ENCODE results near the gene RTN4R. TPM values are rescaled to one million over a fixed set of nuclear protein-coding genes. Genes with fewer than 3 reads are reported as not detected.
A peak's percentile ranks its signal among the peaks of the same experiment; 100 is the strongest.

Gene RTN4R
- total and polyA plus RNA-seq, 9 of the 15 experiments (the other 6 are each of a cell fraction or from before 2014, with no cell fraction given) = 0.04 to 2.8 (median 1.4) TPM; not detected in 3

DNA sequence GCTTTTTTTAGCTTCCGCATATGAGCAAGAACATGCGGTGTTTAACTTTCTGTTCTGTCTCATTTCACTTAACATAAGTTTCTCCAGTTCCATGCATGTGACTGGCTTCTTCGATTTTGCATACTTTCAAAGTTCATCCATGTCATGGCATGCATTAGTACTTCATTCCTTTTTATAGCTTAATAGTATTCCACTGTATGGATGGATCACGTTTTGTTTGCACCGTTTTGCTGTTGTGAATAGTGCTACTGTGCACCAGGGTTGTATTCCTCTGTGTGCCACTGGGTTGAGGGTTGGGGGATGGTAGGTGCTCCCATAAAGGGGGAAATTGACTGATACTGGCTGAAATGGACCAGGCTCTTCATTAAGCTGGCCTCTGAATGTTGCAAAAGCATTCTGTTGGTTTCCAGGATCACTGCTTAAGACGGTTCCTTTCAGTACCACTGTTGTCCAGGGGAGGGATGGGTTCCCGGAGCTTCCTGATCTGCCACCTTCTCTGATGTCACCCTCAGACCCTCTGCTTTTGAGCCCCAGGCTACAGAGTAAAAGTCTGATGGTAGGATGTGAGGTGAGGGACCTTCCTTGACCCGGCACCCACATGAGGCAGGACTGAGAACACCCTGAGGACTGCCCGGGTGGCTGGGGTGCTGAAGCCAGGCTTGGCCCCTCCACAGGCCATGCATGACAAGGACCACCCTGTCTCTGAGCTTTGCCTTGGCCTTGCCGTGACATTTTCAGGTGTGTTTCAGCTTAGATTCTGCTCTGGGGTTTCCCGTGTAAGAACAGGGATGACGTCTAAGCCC is 27.3 kb upstream of the RTN4R start:
- no peak for ATAC-seq
- Histone ChIP-seq H3K4me2 (ENCODE audit: insufficient read depth, low read length) (no peak overlapping the region), H3K9ac (ENCODE audit: insufficient read depth in 1 of 2, low read depth in 2 of 2, low read length in 2 of 2) (no peak overlapping the region), H3K27ac (ENCODE audit: extremely low read depth, low read depth, low read length) (no peak overlapping the region), H3K36me3 (ENCODE audit: control insufficient read depth, insufficient read depth, low read length) (no peaks in the 10 kb centered on the region), H3K4me1 (replicated peaks in 1 of 2; ENCODE audit: control insufficient read depth in 2 of 2, insufficient read depth in 2 of 2, low read length in 2 of 2) (peaks cover 8 to 39% of the 10 kb centered on the region in 2 experiments), H3K27me3 (ENCODE audit: control insufficient read depth in 2 of 2, insufficient read depth in 2 of 2, low read length in 2 of 2) (peaks cover 72 to 91% of the 10 kb centered on the region in 2 experiments), H3K9me3 (replicated peaks; ENCODE audit: control insufficient read depth, insufficient read depth, low read depth, low read length) (no peaks in the 10 kb centered on the region), H3K79me2 (ENCODE audit: control insufficient read depth, insufficient read depth, low read length) (no peaks in the 10 kb centered on the region), H3K4me3 (no peak overlapping the region), H4K20me1 (replicated peaks; ENCODE audit: control insufficient read depth, insufficient read depth, low read length) (peaks cover 57% of the 10 kb centered on the region), H3K9me1 (ENCODE audit: control insufficient read depth, insufficient read depth, low read length) (peaks cover 8% of the 10 kb centered on the region), H2AFZ (ENCODE audit: low read depth, low read length) (no peak overlapping the region)
- POLR2A ChIA-PET = interaction anchor here (0.6 to 1.8 kb wide), 9 partner anchors 11 to 1908 kb away, joined by 3 to 8 read pairs (median 3); partner anchors contain the start of gene DGCR6L
- WGBS (ENCODE audit: insufficient coverage, low coverage, missing lambda C conversion rate) = 10% methylated on average over 12 of the region's 12 CpGs
- FAIRE-seq = no peak
- BruUV-seq (replicated peaks) = no TSS peak
- peak in 2 of 4 experiments; percentile 51 to 56 for DNase-seq (ENCODE audit: extremely low read depth in 1 of 4, low spot score in 3 of 4)
- CTCF ChIA-PET (ENCODE audit: low intra/inter-chr PET ratio) = no interaction called here
- in situ Hi-C loops (cut with MboI) (no loop called here), intact Hi-C loops (cut with micrococcal nuclease) (loop anchor here (5.0 to 10.0 kb wide), 2 partner anchors 162 to 321 kb away; no protein-coding TSS in a partner anchor)
- TF ChIP-seq STAT6 (CRISPR knock-in tag; IDR thresholded peaks at IDR 0.05) (no peak; the same call in 1 of the 2 replicates), ILF3 (IDR thresholded peaks at IDR 0.05; ENCODE audit: borderline replicate concordance) (no peak), NFIX (CRISPR knock-in tag; IDR thresholded peaks at IDR 0.05; ENCODE audit: low read depth) (no peak), CHD2 (IDR thresholded peaks at IDR 0.05; ENCODE audit: low read depth, low read length) (no peak), ZNF318 (IDR thresholded peaks at IDR 0.05; ENCODE audit: borderline replicate concordance in 1 of 2, low read depth in 1 of 2) (no peak), HCFC1 (IDR thresholded peaks at IDR 0.05; ENCODE audit: low read depth, low read length) (no peak), DIDO1 (tag; IDR thresholded peaks at IDR 0.05; ENCODE audit: low read depth) (peak; percentile 9; the same call in 1 of the 2 replicates)
- TF ChIP-seq, protein P1, sequence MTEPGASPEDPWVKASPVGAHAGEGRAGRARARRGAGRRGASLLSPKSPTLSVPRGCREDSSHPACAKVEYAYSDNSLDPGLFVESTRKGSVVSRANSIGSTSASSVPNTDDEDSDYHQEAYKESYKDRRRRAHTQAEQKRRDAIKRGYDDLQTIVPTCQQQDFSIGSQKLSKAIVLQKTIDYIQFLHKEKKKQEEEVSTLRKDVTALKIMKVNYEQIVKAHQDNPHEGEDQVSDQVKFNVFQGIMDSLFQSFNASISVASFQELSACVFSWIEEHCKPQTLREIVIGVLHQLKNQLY (CRISPR knock-in tag; conservative IDR thresholded peaks at IDR 0.05) = no peak

Data from K562 (cell line).